GM19372 (cell line): ENCODE results near the gene GASK1A.

Experiments
- ATAC-seq: cut with Tn5 transposase; IDR thresholded peaks from one replicate; pipeline ENCODE4 v1.9.1; 2021; ENCODE audit warnings: mild to moderate bottlenecking, low read depth, moderate library complexity; ENCODE audit not compliant: unreplicated experiment

Gene GASK1A

DNA sequence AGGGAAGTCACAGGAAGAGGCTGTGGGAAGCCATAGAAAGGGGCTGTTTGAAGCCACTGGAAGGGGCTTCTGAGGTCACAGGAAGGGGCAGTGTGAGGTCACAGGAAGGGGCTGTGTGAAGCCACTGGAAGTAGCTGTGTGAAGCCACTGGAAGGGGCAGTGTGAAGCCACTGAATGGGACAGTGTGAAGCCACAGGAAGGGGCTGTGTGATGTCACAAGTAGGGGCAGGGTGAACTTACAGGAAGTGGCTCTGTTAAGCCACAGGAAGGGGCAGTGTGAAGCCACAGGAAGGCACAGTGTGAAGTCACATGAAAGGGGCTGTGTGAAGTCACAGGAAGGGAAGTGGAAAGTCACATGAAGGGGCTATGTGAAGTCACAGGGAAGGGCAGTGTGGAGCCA lies 33.1 kb downstream of the GASK1A start:
- ATAC-seq = no peak

DNA sequence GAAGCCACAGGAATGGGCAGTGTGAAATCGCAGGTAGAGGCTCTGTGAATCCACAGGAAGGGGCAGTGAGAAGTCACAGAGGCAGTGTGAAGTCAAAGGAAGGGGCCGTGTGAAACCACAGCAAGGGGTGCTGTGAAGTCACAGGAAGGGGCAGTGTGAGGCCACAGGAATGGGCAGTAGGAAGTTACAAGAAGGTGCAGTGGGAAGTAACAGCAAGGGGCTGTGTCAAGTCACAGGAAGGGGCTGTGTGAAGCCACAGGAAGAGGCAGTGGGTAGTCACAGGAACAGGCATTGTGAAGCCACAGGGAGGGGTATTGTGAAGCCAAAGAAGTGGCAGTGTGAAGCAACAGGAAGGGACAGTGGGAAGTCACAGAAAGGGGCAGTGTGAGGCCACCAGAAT lies 34.1 kb downstream of the GASK1A start:
- no peak for ATAC-seq

DNA sequence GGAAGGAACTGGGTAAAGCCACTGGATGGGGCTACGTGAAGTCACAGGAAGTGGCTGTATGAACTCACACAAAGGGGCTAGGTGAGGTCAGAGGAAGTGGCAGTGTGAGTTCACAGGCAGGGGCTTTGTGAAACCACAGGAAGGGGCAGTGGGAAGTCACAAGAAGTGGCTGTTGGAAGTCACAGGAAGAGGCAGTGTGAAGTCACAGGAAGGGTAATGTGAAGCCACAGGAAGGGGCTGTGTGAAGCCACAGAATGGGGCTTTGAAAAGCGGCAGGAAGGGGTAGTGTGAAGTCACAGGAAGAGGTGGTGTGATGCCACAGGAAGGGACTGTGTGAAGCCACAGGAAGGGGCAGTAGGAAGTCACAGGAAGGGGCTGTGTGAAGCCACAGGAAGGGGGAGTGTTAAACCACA lies 34.6 kb downstream of the GASK1A start:
- ATAC-seq = no peak

DNA sequence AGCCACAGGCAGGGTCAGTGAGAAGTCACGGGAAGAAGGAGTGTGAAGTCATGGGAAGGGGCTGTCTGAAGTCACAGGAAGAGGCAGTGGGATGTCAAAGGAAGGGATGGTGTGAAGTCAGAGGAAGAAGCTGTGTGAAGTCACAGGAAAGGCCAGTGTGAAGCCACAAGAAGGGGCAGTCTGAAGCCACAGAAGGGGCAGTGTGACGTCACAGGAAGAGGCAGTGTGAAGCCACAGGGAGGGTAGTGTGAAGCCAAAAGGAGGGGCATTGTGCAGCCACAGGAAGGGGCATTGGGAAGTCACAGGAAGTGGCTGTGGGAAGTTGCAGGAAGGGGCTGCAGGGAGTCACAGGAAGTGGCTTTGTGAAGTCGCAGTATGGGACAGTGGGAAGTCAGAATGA lies 35.1 kb downstream of the GASK1A start:
- ATAC-seq = no peak

DNA sequence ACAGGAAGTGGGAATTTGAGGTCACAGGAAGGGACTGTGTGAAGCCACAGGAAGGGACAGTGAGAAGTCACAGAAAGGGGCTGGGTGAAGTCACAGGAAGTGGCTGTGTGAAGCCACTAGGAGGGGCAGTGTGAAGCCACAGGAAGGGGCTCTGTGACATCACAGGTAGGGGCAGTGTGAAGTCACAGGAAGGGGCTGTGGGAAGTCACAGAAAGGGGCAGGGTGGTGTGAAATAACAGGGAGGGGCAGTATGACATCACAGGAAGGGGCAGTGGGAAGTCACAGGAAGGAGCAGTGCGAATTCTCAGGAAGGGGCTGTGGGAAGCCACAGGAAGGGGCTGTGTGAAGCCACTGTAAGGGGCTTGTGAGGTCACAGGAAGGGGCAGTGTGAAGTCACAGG lies 35.8 kb downstream of the GASK1A start:
- ATAC-seq = no peak

DNA sequence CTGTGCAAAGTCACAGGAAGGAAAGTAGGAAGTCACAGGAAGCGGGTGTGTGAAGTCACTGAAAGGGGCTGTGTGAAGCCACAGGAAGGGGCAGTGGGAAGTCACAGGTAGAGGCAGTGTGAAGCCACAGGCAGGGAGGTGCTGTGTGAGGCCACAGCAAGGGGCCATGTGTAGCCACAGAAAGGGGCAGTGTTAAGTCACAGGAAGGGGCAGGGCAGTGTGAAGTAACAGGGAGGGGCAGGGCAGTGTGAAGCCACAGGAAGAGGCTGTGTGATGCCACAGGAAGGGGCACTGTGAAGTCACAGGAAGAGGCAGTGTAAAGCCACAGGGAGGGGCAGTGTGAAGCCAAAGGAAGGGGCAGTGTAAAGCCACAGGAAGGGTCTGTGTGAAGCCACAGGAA lies 36.5 kb downstream of the GASK1A start:
- ATAC-seq = no peak

DNA sequence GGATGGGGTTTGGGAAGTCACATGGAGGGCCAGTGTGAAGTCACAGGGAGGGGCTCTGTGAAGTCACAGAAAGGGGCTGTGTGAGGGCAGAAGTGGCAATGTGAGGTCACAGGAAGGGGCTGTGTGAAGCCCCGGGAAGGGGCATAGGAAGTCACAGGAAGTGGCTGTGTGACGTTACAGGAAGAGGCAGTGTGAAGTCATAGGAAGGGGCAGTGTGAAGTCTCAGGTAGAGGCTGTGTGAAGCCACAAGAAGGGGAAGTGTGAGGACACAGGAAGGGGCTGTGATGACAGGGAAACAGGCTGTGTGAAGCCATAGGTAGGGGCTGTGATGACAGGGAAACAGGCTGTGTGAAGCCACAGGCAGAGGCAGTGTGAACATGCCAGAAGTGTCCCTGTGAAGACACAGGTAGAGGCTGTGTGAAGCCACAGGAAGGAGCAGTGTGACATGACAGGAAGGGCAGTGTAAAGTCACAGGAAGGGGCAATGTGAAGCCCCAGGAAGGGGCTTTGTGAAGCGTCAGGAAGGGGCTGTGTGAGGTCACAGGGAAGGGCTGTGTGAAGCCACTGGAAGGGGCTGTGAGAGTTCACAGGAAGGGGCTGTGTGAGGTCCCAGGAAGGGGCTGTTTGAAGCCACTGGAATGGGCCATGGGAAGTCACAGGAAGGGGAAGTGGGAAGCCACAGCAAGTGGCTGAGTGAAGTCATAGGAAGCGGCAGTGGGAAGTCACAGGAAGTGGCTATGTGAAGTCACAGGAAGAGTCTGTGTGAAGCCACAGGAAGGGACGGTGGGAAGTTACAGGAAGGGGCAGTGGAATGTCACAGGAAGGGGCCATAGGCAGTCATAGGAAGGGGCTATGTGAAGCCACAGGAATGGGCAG lies 37.1 kb downstream of the GASK1A start:
- no peak for ATAC-seq

DNA sequence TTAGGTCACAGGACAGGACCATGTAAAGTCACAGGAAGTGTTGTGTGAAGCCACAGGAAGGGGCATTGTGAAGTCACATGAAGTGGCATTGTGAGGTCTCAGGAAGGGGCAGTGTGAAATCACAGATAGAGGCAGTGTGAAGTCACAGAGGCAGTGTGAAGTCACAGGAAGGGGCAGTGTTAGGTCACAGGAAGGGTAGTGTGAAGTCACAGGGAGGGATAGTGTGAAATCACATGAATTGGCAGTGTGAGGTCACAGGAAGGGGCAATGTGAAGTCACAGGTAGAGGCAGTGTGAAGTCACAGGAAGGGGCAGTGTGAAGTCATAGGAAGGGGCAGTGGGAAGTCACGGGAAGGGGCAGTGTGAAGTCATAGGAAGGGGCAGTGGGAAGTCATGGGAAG lies 37.9 kb downstream of the GASK1A start:
- ATAC-seq = no peak

DNA sequence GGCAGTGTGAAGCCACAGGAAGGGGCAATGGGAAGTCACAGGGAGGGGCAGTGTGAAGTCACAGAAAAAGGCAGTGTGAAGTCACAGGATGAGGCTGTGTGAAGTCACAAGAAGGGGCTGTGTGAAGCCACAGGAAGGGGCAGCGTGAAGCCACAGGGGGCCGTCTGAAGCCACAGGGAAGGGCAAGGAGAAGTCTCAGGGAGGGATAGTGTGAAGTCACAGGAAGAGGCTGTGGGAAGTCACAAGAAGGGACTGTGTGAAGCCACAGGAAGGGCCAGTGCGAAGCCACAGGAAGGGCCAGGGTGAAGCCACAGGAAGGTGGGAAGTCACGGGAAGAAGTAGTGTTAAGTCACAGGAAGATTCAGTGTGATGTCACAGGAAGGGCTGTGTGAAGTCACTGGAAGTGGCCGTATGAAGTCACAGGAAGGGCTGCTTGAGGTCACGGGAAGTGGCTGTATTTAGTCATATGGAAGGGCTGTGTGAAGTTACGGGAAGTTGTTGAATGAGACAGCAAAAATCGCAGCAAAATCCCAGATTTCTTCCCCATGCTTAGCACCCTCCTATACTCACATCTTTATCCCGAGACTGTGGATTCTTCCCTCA lies 38.6 kb downstream of the GASK1A start:
- ATAC-seq = no peak

DNA sequence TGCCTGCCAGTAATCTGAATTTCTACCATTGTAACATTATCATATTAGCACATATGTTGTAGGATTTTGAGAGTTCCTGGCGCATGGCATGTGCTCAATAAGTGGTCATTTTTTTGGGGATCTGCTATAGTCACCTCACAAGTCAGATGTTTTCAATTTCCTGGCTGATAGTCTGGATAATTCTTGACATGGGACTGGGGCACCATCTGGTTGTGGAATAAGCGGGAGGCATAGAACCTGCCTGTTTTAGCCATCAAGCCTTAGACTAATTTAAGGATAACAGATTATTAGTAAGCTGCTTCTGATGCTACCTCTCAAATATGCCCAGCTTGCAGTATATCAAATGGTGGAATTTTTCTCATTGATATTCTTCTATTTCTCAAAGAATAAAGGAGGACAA lies 39.1 kb downstream of the GASK1A start:
- ATAC-seq = no peak

DNA sequence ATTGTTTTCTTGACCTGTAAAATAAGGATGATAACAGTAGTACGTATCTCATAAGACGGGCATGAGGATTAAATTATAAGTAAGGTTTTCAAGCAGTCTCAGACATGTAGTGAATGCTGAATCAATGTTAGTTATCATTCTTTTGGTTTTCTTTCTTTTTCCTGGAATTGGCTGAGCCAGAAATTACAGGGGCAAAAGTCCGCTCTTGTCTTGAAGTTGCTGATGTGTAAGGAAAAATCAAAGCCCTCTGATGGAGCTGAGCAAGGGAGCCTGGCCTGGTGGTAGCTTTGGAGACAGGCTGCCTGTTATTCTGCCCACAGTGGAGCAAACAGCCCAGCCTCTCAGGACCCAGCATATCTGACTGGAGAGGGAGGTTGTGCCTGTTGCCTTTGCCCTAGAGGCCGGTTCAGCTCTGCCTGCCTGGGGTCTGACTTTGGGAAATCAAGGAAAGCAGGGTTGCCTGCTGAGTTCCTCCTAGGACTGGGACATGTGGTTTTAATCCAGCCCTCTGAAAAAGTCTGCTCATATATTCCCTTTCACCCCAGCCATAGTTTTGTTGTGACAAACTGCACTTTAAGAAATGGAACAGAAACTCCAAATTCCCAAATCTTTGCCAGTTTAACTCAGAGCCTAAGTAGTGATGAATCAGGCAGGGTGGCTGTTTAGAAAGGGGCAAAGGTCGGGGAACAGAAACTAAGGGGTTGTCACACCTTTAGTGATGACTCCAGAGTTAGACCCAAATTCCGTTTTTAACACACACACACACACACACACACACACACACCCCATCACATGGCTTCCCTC lies 40.1 kb downstream of the GASK1A start:
- no peak for ATAC-seq

DNA sequence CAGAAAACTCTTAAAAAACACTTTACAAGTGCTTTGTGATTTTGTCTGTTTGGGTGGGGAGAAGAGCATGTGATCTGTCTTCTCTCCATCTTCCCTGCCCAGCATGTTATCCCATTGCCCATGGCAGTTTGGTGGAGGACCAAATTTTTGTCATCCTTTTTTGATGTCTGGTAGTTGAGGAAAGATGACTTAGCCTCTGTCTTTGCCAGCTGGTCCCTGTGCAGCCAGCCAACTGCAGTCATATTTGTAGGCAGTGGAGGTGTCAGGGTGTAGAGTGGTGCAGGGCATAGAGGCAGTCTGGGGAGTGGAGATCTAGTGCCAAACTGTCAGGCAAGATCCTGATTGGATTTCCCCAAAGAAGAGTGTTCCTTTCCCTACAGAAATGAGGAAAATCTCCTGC lies 40.7 kb downstream of the GASK1A start:
- no peak for ATAC-seq

DNA sequence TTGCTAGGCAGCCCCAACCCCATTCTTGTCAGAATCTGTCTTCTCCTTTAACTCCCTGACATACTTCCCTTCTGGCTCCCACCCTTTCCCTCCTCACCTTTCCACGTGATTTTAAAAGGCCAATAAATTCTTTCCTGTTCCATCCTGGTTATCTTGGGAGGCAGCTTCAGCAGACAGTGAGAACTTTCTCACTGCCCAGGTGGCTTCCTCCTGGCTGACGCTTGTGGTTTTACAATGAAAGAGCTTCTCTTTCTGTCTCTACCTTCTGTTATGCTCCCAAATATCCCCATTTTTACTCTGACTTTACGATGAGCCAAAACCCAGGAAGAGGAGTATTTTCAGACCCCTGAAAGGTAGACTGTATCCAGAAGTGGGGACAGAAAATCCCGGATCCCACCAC lies 42.1 kb downstream of the GASK1A start:
- no peak for ATAC-seq

DNA sequence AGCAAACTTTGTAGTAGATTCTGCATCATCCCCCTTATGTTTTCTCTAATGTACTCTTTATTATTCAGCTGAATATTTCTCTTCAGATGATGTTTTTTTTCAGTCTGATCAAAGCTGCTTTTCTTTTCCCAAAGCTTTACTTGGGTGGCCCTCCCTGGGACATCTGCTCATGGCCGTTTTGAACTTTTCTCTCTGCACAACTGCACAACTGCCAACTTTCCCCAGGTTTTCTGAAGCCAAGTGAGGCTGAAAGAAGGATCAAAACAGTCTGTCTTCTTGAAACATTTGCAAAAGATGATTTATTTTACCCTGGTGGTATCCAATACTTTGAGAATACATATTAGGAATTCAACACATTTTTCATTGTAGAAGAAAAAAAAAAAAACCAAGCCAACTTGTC lies 43.0 kb downstream of the GASK1A start:
- ATAC-seq = no peak

DNA sequence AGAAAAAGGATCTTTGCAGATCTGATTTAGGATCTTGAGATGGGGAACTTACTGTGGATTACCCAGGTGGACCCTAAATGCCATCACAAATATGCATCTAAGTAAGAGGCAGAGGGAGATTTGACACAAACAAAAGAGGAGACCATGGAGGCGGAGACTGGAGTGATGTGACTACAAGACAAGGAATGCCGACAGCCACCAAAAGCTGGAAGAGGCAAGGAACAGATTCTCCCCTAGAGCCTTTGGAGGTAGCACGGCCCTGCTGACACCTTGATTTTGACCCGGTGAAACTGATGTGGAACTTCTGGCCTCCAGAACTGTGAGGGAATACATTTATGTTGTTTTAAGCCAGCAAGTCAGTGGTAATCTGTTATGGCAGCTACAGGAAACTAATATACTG lies 44.0 kb downstream of the GASK1A start:
- ATAC-seq = no peak

DNA sequence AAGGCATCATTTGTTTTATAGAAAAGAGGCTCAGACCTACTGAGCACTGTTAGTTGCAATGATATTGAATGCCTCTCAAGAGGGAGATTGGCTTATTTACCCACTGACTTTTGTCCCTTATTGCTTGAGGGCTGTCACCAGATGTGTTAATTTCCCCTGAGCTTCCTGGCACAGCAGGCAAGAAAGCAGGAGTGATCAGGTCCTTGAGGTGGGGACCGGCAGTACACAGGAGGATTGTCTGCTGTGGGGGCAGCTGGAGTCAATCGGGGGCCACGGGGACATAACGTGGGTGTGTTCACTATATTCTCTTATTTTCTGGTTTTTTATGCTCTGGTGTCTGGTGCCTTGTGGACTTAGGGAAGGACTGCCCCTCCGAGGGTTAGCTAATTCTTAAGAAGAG lies 44.6 kb downstream of the GASK1A start:
- no peak for ATAC-seq

DNA sequence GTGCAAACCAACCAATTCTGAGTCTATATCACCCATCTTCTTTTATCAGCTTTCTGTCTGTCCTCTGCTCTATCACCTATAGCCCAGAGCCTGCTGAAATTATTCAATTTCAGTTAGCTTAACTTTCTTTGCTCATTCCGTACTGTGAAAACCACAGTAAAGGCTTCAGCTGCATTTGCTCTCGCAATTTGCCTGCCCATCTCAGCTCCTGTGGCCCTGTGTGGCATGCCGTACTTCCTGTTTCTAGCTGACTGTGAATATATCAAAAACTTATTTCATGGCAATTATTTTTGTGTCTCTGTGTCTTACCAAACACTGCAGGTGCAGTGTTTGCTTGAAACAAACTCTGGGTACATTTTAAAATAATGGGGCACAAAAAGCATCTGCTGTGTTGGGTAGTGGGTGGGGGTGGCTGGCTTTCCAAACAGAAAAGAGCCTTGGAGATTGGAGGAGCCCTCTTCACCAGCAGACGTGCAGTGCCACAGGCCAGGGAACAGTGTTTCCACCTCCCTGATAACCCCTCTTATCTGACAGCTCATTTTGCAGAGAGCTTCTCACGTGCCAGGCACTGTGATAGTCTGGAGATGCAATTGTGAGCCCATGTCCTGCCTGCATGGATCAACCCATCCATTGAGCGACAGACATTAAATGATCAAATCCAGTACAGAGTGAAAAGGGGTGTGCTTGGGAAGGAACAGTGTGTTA lies 45.2 kb downstream of the GASK1A start:
- no peak for ATAC-seq

DNA sequence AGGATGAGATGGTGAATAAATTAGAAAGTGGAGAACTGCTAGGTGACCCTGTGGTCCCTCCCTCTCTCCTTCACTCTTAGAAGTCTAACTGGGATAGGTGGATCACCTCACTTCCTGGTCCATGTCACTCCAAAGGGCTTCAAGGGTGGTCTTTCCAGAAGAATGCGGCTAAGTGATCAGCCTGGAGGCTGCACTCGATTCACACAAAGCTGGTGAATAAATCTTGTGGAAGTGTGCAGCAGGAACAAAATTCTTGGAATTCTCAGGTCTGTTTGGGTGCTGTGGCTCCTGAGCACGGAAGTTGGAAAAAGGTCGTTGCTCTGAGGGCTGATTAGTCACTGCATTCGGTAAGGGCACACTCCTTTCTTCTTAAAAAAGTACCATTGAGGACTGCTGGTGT lies 46.3 kb downstream of the GASK1A start:
- no peak for ATAC-seq

DNA sequence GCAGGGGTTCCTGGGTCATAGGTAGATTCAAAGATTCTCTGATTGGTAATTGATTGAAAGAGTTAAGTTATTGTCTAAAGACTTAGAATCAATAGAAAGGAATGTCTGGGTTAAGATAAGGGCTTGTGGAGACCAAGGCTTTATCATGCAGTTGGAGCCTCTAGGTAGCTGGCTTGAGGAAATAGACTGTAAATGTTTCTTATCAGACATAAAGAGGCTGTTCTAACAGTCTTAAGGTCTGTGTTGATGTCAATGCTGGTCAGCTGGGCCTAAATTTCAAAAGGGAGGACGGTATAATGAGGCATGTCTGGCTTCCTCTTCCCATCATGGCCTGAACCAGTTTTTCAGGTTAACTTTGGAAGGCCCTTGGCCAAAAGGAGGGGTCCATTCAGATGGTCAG lies 48.9 kb downstream of the GASK1A start:
- no peak for ATAC-seq

DNA sequence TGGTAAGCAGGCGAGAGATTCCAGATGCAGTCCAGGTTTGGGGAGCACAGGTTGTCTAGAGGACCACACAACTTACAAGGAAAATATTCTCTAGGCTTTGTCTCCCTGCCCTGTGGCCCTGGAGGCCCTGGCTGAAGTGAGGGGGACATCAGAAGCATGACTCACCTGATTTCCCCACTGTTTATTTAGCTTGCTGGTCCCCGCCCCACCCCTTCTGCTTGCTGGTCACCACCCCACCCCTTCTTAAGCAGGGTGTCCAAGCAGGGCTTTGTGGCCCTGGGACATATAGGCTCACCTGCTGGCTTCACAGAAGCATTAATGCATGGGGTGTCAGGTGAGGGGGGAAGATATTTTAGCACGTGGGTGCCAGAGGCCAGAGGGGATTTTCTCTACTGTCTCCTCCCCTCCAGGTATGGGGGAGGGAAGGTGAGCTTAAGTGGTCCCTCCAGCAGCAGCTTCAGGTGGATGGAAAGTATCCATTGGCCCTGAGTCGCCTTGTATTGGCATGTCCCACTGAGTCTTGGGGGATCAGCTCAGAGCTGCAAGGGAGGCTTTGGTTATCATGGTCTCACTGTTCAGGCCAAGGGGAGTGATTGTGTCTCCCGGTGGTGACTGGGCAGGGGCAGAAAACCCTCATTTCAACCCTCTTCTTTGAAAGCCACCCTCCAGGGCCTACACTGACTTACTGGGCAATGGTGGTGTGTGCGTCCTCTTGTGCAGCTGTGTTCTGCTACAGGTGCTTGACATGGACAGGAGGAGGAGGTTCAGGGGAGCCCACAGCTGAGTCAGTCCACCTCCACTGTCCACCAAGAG lies 49.8 kb downstream of the GASK1A start:
- ATAC-seq = no peak
